SU-DHL-6 (cell line): ENCODE measurements around the gene TRH.

ENCODE experiments used
- EZH2phosphoT487 ChIP-seq: fragments of 200-600 bp; sonication (generic), shearing (Covaris generic); conservative IDR thresholded peaks from 2 replicates; pipeline ENCODE4 v1.6.1; 2018; ENCODE audit warnings: mild to moderate bottlenecking, antibody characterized with exemption, low read length, moderate library complexity, mixed read lengths
- TF ChIP-seq, protein P1 (sequence below): fragments of 200-600 bp; sonication (generic); IDR thresholded peaks from one replicate; pipeline ENCODE4 v1.5.1; 2017; ENCODE audit warnings: antibody characterized with exemption, mild to moderate bottlenecking, low read length, moderate library complexity; ENCODE audit not compliant: insufficient read depth, poor library complexity, severe bottlenecking

DNA sequence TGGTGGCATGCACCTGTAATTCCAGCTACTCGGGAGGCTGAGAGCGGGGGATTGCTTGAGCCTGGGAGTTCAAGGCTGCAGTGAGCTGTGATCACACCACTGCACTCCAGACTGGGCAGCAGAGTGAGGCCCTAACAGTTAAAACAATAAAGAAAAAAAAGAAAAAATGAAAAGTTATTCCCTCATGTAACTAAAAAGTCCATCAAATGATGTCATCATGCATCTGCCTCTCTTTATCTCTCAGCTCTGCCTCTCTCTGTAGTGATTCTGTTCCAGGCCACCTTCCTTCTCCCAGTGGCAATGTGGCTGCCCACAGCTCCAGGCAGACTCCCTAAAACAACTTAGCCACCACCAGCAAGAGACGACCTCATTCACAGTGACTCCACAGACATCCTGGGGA is 31.5 kb upstream of the TRH start:
- TF ChIP-seq, protein P1, sequence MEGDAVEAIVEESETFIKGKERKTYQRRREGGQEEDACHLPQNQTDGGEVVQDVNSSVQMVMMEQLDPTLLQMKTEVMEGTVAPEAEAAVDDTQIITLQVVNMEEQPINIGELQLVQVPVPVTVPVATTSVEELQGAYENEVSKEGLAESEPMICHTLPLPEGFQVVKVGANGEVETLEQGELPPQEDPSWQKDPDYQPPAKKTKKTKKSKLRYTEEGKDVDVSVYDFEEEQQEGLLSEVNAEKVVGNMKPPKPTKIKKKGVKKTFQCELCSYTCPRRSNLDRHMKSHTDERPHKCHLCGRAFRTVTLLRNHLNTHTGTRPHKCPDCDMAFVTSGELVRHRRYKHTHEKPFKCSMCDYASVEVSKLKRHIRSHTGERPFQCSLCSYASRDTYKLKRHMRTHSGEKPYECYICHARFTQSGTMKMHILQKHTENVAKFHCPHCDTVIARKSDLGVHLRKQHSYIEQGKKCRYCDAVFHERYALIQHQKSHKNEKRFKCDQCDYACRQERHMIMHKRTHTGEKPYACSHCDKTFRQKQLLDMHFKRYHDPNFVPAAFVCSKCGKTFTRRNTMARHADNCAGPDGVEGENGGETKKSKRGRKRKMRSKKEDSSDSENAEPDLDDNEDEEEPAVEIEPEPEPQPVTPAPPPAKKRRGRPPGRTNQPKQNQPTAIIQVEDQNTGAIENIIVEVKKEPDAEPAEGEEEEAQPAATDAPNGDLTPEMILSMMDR = no peak
- no peak for TF ChIP-seq EZH2phosphoT487
